HEK293 (cell line): Measurements from ENCODE around the gene TPBGL.

Source experiments
- CTCF ChIA-PET: fragments of 350-600 bp; formaldehyde crosslinking; extraction: SDS; loops from one replicate; lab custom pipeline; 2021; ENCODE audit warnings: antibody characterized with exemption; lab: Yijun Ruan, JAX
- POLR2A ChIA-PET: fragments of 300-600 bp; formaldehyde crosslinking; extraction: SDS; loops from one replicate; lab custom pipeline; 2020; ENCODE audit warnings: antibody characterized with exemption, inconsistent platforms; lab: Yijun Ruan, JAX
- H3K27ac ChIP-seq: fragments of 200-500 bp; sonication (Bioruptor generic); 2 replicates; pipeline ENCODE4 v1.5.1; 2014; ENCODE audit warnings: low read depth, low read length, control low read depth, inconsistent platforms; ENCODE audit errors: extremely low read depth
- H3K36me3 ChIP-seq, 2 experiments: fragments of 200-500 bp in 1 of 2; sonication (Bioruptor generic) in 1 of 2; 1 replicate in 1 of 2; 2 replicates in 1 of 2; pipeline ENCODE4 v1.5.1; 2014 to 2017; ENCODE audit warnings: inconsistent platforms in 2 of 2, low read length in 2 of 2; ENCODE audit not compliant: control insufficient read depth in 2 of 2, insufficient read depth in 1 of 2
- H3K4me1 ChIP-seq: fragments of 200-500 bp; sonication (Bioruptor generic); 2 replicates; pipeline ENCODE4 v1.5.1; 2014; ENCODE audit warnings: mild to moderate bottlenecking, low read length, inconsistent platforms; ENCODE audit not compliant: control insufficient read depth, insufficient read depth
- H3K4me3 ChIP-seq: 2 replicates; pipeline ENCODE4 v1.5.1; 2011; ENCODE audit warnings: low read depth, mild to moderate bottlenecking, control low read depth, low read length, moderate library complexity
- H3K9me3 ChIP-seq: fragments of 200-500 bp; sonication (Bioruptor generic); 2 replicates; pipeline ENCODE4 v1.5.1; 2014; ENCODE audit warnings: low read depth, low read length, inconsistent platforms; ENCODE audit not compliant: control insufficient read depth, insufficient read depth
- GFI1B ChIP-seq: fragments of 450-650 bp; formaldehyde crosslinking; IDR thresholded peaks from 2 replicates; pipeline ENCODE4 v1.5.1; 2016; ENCODE audit warnings: missing biosample characterization, missing genetic modification characterization
- GLI4 ChIP-seq: fragments of 450-650 bp; formaldehyde crosslinking; IDR thresholded peaks from 2 replicates; pipeline ENCODE4 v1.5.1; 2016; ENCODE audit warnings: missing biosample characterization, missing genetic modification characterization
- KLF1 ChIP-seq: fragments of 450-650 bp; formaldehyde crosslinking; IDR thresholded peaks from 2 replicates; pipeline ENCODE4 v1.5.1; 2016; ENCODE audit warnings: missing biosample characterization, missing genetic modification characterization
- MZF1 ChIP-seq: fragments of 450-650 bp; formaldehyde crosslinking; IDR thresholded peaks from 2 replicates; pipeline ENCODE4 v1.5.1; 2017; ENCODE audit warnings: missing biosample characterization, missing genetic modification characterization, borderline replicate concordance
- OVOL3 ChIP-seq: fragments of 450-650 bp; formaldehyde crosslinking; IDR thresholded peaks from 2 replicates; pipeline ENCODE4 v1.5.1; 2016; ENCODE audit warnings: missing biosample characterization, missing genetic modification characterization
- SP2 ChIP-seq: fragments of 450-650 bp; formaldehyde crosslinking; IDR thresholded peaks from 2 replicates; pipeline ENCODE4 v1.5.1; 2016; ENCODE audit warnings: missing biosample characterization, missing genetic modification characterization
- ZBTB1 ChIP-seq: fragments of 450-650 bp; formaldehyde crosslinking; IDR thresholded peaks from 2 replicates; pipeline ENCODE4 v1.5.1; 2016; ENCODE audit warnings: missing biosample characterization, missing genetic modification characterization
- ZBTB17 ChIP-seq: fragments of 450-650 bp; formaldehyde crosslinking; IDR thresholded peaks from 2 replicates; pipeline ENCODE4 v1.5.1; 2016; ENCODE audit warnings: missing biosample characterization, missing genetic modification characterization
- ZFP37 ChIP-seq: fragments of 450-650 bp; formaldehyde crosslinking; IDR thresholded peaks from 2 replicates; pipeline ENCODE4 v1.5.1; 2016; ENCODE audit warnings: missing biosample characterization, missing genetic modification characterization
- ZFP69B ChIP-seq: fragments of 450-650 bp; formaldehyde crosslinking; IDR thresholded peaks from 2 replicates; pipeline ENCODE4 v1.5.1; 2016; ENCODE audit warnings: missing biosample characterization, missing genetic modification characterization
- ZNF114 ChIP-seq: fragments of 450-650 bp; formaldehyde crosslinking; IDR thresholded peaks from 2 replicates; pipeline ENCODE4 v1.5.0; 2017; ENCODE audit warnings: missing biosample characterization, missing genetic modification characterization
- ZNF133 ChIP-seq: fragments of 450-650 bp; formaldehyde crosslinking; IDR thresholded peaks from 2 replicates; pipeline ENCODE4 v1.5.1; 2016; ENCODE audit warnings: missing biosample characterization, missing genetic modification characterization
- ZNF184 ChIP-seq: fragments of 450-650 bp; IDR thresholded peaks from 2 replicates; pipeline ENCODE4 v1.5.1; 2018; ENCODE audit warnings: missing biosample characterization, mild to moderate bottlenecking, missing genetic modification characterization
- ZNF26 ChIP-seq: fragments of 450-650 bp; formaldehyde crosslinking; IDR thresholded peaks from 2 replicates; pipeline ENCODE4 v1.5.1; 2016; ENCODE audit warnings: missing biosample characterization, missing genetic modification characterization
- ZNF280C ChIP-seq: fragments of 450-650 bp; formaldehyde crosslinking; IDR thresholded peaks from 2 replicates; pipeline ENCODE4 v1.5.1; 2016; ENCODE audit warnings: missing biosample characterization, missing genetic modification characterization
- ZNF37A ChIP-seq: fragments of 450-650 bp; IDR thresholded peaks from 2 replicates; pipeline ENCODE4 v1.5.1; 2018; ENCODE audit warnings: missing biosample characterization, missing genetic modification characterization
- ZNF501 ChIP-seq: fragments of 450-650 bp; formaldehyde crosslinking; IDR thresholded peaks from 2 replicates; pipeline ENCODE4 v1.5.1; 2016; ENCODE audit warnings: missing biosample characterization, missing genetic modification characterization
- ZNF513 ChIP-seq: fragments of 450-650 bp; IDR thresholded peaks from 2 replicates; pipeline ENCODE4 v1.5.1; 2018; ENCODE audit warnings: missing biosample characterization, missing genetic modification characterization
- ZNF530 ChIP-seq: fragments of 450-650 bp; formaldehyde crosslinking; IDR thresholded peaks from 2 replicates; pipeline ENCODE4 v1.5.1; 2016; ENCODE audit warnings: low read depth, missing biosample characterization, missing genetic modification characterization
- ZNF558 ChIP-seq: fragments of 450-650 bp; formaldehyde crosslinking; IDR thresholded peaks from 2 replicates; pipeline ENCODE4 v1.5.1; 2016; ENCODE audit warnings: missing biosample characterization, missing genetic modification characterization
- ZNF629 ChIP-seq: fragments of 450-650 bp; formaldehyde crosslinking; IDR thresholded peaks from 2 replicates; pipeline ENCODE4 v1.5.1; 2017; ENCODE audit warnings: missing biosample characterization, missing genetic modification characterization
- ZNF639 ChIP-seq: fragments of 450-650 bp; formaldehyde crosslinking; IDR thresholded peaks from 2 replicates; pipeline ENCODE4 v1.5.1; 2016; ENCODE audit warnings: missing biosample characterization, missing genetic modification characterization
- ZNF707 ChIP-seq: fragments of 450-650 bp; formaldehyde crosslinking; IDR thresholded peaks from 2 replicates; pipeline ENCODE4 v1.5.1; 2016; ENCODE audit warnings: missing biosample characterization, missing genetic modification characterization
- ZNF747 ChIP-seq: fragments of 450-650 bp; formaldehyde crosslinking; IDR thresholded peaks from 2 replicates; pipeline ENCODE4 v1.5.1; 2016; ENCODE audit warnings: missing biosample characterization, missing genetic modification characterization
- ZNF791 ChIP-seq: fragments of 450-650 bp; formaldehyde crosslinking; IDR thresholded peaks from 2 replicates; pipeline ENCODE4 v1.5.1; 2016; ENCODE audit warnings: missing biosample characterization, missing genetic modification characterization
- ZNF792 ChIP-seq: fragments of 450-650 bp; formaldehyde crosslinking; IDR thresholded peaks from 2 replicates; pipeline ENCODE4 v1.5.1; 2016; ENCODE audit warnings: missing biosample characterization, missing genetic modification characterization
- ZSCAN16 ChIP-seq: fragments of 450-650 bp; formaldehyde crosslinking; IDR thresholded peaks from 2 replicates; pipeline ENCODE4 v1.5.1; 2016; ENCODE audit warnings: missing biosample characterization, missing genetic modification characterization

TPBGL gene

GRCh38 chr11:75203641-75204011, 36.9 kb upstream of the TPBGL start:
- no peak overlapping the region for H3K27ac ChIP-seq
- no peaks in the 10 kb centered on the region for H3K4me1 ChIP-seq
- POLR2A ChIA-PET: no interaction called here
- H3K36me3 ChIP-seq: no peaks in the 10 kb centered on the region
- H3K9me3 ChIP-seq: no peaks in the 10 kb centered on the region
- CTCF ChIA-PET: interaction anchor here (0.5 to 8.3 kb wide), 13 partner anchors 9 to 1690 kb away, joined by 3 to 298 read pairs (median 8); no protein-coding TSS in a partner anchor
- H3K4me3 ChIP-seq: no peak overlapping the region
- no peak for TF ChIP-seq ZNF791 (tag by site-specific recombination)
- no peak for TF ChIP-seq ZNF26 (tag by site-specific recombination)
- TF ChIP-seq ZNF184 (tag by site-specific recombination): no peak
- TF ChIP-seq MZF1: no peak
- TF ChIP-seq OVOL3: no peak
- TF ChIP-seq ZNF513 (tag by site-specific recombination): no peak
- no peak for TF ChIP-seq ZNF639 (tag by site-specific recombination)
- no peak for TF ChIP-seq ZBTB1 (tag by site-specific recombination)
- TF ChIP-seq ZNF707 (tag by site-specific recombination): no peak
- TF ChIP-seq SP2 (tag by site-specific recombination): no peak
- TF ChIP-seq ZNF133 (tag by site-specific recombination): no peak
- TF ChIP-seq ZNF792 (tag by site-specific recombination): no peak
- no peak for TF ChIP-seq ZBTB17 (tag by site-specific recombination)
- TF ChIP-seq GLI4 (tag by site-specific recombination): no peak
- TF ChIP-seq ZNF558 (tag by site-specific recombination): no peak
- TF ChIP-seq ZNF280C: no peak
- no peak for TF ChIP-seq ZNF747 (tag by site-specific recombination)

- Histone ChIP-seq H3K9me3 (no peaks in the 10 kb centered on the region), H3K27ac (no peak overlapping the region), H3K4me1 (no peaks in the 10 kb centered on the region), H3K36me3 (no peaks in the 10 kb centered on the region), H3K4me3 (no peak overlapping the region)
- ChIA-PET POLR2A (no interaction called here), CTCF (interaction anchor here (0.6 to 8.3 kb wide), 40 partner anchors 8 to 504 kb away, joined by 3 to 298 read pairs (median 4); partner anchors contain the start of gene TPBGL)
- TF ChIP-seq GFI1B (no peak), ZFP37 (no peak), ZFP69B (tag by site-specific recombination) (no peak), ZNF114 (tag by site-specific recombination) (no peak), ZNF280C (no peak), ZNF530 (tag by site-specific recombination) (no peak), ZSCAN16 (no peak), ZNF37A (tag by site-specific recombination) (no peak), ZNF629 (tag by site-specific recombination) (no peak), KLF1 (no peak), ZNF501 (tag by site-specific recombination) (no peak)
Observed at GRCh38 chr11:75204012-75204674, 36.4 kb upstream of the TPBGL start.
